OCI-LY7 (cell line): Measurements from ENCODE around the gene KIRREL3. TPM values are rescaled to one million over a fixed set of nuclear protein-coding genes. Genes with fewer than 3 reads are reported as not detected.

Source experiments
- BruUV-seq: library from RNA; stranded (reverse); fragments of 400-500 nt; replicated peaks from 2 replicates; lab custom pipeline; 2021; lab: Mats Ljungman, UMichigan
- CTCF ChIA-PET: fragments of 300-600 bp; sonication (Branson Sonifier 250); formaldehyde crosslinking; loops from one replicate; lab custom pipeline; 2022; ENCODE audit warnings: antibody characterized with exemption; ENCODE audit not compliant: unreplicated experiment; lab: Charles Lee
- POLR2A ChIA-PET: fragments of 300-600 bp; sonication (Branson Sonifier 250); formaldehyde crosslinking; loops from one replicate; lab custom pipeline; 2022; ENCODE audit warnings: antibody characterized with exemption; lab: Charles Lee
- DNase-seq: peaks from one replicate; pipeline ENCODE4 v3.0.0-alpha.2; 2015; ENCODE audit warnings: low spot score
- H2AFZ ChIP-seq: fragments of 200-600 bp; sonication (generic), shearing (Covaris generic); 2 replicates; pipeline ENCODE4 v1.6.1; 2014; ENCODE audit warnings: mild to moderate bottlenecking, antibody characterized with exemption, low read length, moderate library complexity
- H3K27ac ChIP-seq: fragments of 200-600 bp; sonication (generic); 2 replicates; pipeline ENCODE4 v1.5.1; 2014; ENCODE audit warnings: mixed run types, low read depth, mild to moderate bottlenecking, moderate library complexity, low read length, inconsistent platforms; ENCODE audit not compliant: poor library complexity, severe bottlenecking
- H3K36me3 ChIP-seq: fragments of 200-600 bp; sonication (generic); 2 replicates; pipeline ENCODE4 v1.6.1; 2014; ENCODE audit warnings: mild to moderate bottlenecking, antibody characterized with exemption, low read length, moderate library complexity, mixed read lengths; ENCODE audit not compliant: insufficient read depth
- H3K4me1 ChIP-seq: fragments of 200-600 bp; sonication (generic); 2 replicates; pipeline ENCODE4 v1.5.1; 2014; ENCODE audit warnings: mild to moderate bottlenecking, low read length; ENCODE audit not compliant: insufficient read depth, poor library complexity, severe bottlenecking
- H3K4me2 ChIP-seq: fragments of 200-600 bp; sonication (generic); 2 replicates; pipeline ENCODE4 v1.6.1; 2014; ENCODE audit warnings: mild to moderate bottlenecking, low read length
- H3K4me3 ChIP-seq: fragments of 200-600 bp; sonication (generic); 2 replicates; pipeline ENCODE4 v1.5.1; 2014; ENCODE audit warnings: mild to moderate bottlenecking, low read depth, low read length; ENCODE audit not compliant: poor library complexity, severe bottlenecking
- H3K79me2 ChIP-seq: fragments of 200-600 bp; sonication (generic); 2 replicates; pipeline ENCODE4 v1.6.1; 2016; ENCODE audit warnings: low read depth, mild to moderate bottlenecking, low read length, moderate library complexity, mixed read lengths; ENCODE audit not compliant: insufficient read depth
- H3K9me2 ChIP-seq: fragments of 200-600 bp; sonication (generic); 2 replicates; pipeline ENCODE4 v1.6.1; 2016; ENCODE audit warnings: mild to moderate bottlenecking, low read length, mixed read lengths; ENCODE audit not compliant: insufficient read depth
- H3K9me3 ChIP-seq: fragments of 200-600 bp; sonication (generic); 2 replicates; pipeline ENCODE4 v1.6.1; 2014; ENCODE audit warnings: mild to moderate bottlenecking, mixed run types, low read length, mixed read lengths
- H4K20me1 ChIP-seq: fragments of 200-600 bp; sonication (generic); 2 replicates; pipeline ENCODE4 v1.6.1; 2014; ENCODE audit warnings: mild to moderate bottlenecking, antibody characterized with exemption, low read length, moderate library complexity, mixed read lengths; ENCODE audit not compliant: insufficient read depth
- CTCF ChIP-seq: fragments of 200-600 bp; sonication (generic); conservative IDR thresholded peaks from 2 replicates; pipeline ENCODE4 v1.5.1; 2014; ENCODE audit warnings: mild to moderate bottlenecking, antibody characterized with exemption, low read length, moderate library complexity, mixed read lengths
- EZH2phosphoT487 ChIP-seq: fragments of 200-600 bp; sonication (generic); IDR thresholded peaks from 2 replicates; pipeline ENCODE4 v1.6.1; 2018; ENCODE audit warnings: low read depth, borderline replicate concordance, mild to moderate bottlenecking, mixed run types, antibody characterized with exemption, low read length, moderate library complexity, mixed read lengths
- intact Hi-C: fragments of 100-400 bp; cut with micrococcal nuclease; formaldehyde crosslinking; loops from one replicate; pipeline ENCODE4 v1.10.0; 2022; ENCODE audit not compliant: unreplicated experiment
- total RNA-seq, 2 experiments: library from RNA; depleted of rRNA in 1 of 2; stranded (reverse); fragments of >200 nt in 1 of 2; shearing (Covaris generic) in 1 of 2; gene quantifications; 2 replicates each; pipeline ENCODE4 v1.2.3, GENCODE V29; 2014 to 2022

Gene KIRREL3
- total RNA-seq, 2 experiments from 2014 or later: not detected

GRCh38 chr11:126834149-126834548 lies 166.4 kb downstream of the KIRREL3 start:
- Histone ChIP-seq H3K9me3 (no peaks in the 10 kb centered on the region), H3K27ac (no peak overlapping the region), H3K36me3 (no peaks in the 10 kb centered on the region), H3K9me2 (no peaks in the 10 kb centered on the region), H3K79me2 (no peaks in the 10 kb centered on the region), H3K4me2 (no peak overlapping the region), H4K20me1 (no peaks in the 10 kb centered on the region), H2AFZ (no peak overlapping the region), H3K4me3 (no peak overlapping the region), H3K4me1 (no peaks in the 10 kb centered on the region)
- intact Hi-C loops: no loop called here
- DNase-seq: no peak
- no peak for TF ChIP-seq CTCF
- TF ChIP-seq EZH2phosphoT487: no peak
- BruUV-seq: no TSS peak
- POLR2A ChIA-PET: no interaction called here
- CTCF ChIA-PET: no interaction called here

GRCh38 chr11:126833065-126833464 lies 167.5 kb downstream of the KIRREL3 start:
- no peaks in the 10 kb centered on the region for H3K4me1 ChIP-seq
- H3K4me3 ChIP-seq: no peak overlapping the region
- no peaks in the 10 kb centered on the region for H4K20me1 ChIP-seq
- no peaks in the 10 kb centered on the region for H3K9me3 ChIP-seq
- H3K36me3 ChIP-seq: no peaks in the 10 kb centered on the region
- H3K79me2 ChIP-seq: no peaks in the 10 kb centered on the region
- ChIA-PET CTCF (no interaction called here), POLR2A (no interaction called here)
- no TSS peak for BruUV-seq
- TF ChIP-seq EZH2phosphoT487: no peak
- H3K4me2 ChIP-seq: no peak overlapping the region
- H3K27ac ChIP-seq: no peak overlapping the region
- H3K9me2 ChIP-seq: no peaks in the 10 kb centered on the region
- H2AFZ ChIP-seq: no peak overlapping the region
- DNase-seq: no peak
- intact Hi-C loops: no loop called here

GRCh38 chr11:126832387-126832786 lies 168.2 kb downstream of the KIRREL3 start:
- Histone ChIP-seq H3K4me3 (no peak overlapping the region), H3K79me2 (no peaks in the 10 kb centered on the region), H3K27ac (no peak overlapping the region), H3K4me1 (no peaks in the 10 kb centered on the region), H4K20me1 (no peaks in the 10 kb centered on the region), H3K9me2 (no peaks in the 10 kb centered on the region), H2AFZ (no peak overlapping the region), H3K4me2 (no peak overlapping the region), H3K36me3 (no peaks in the 10 kb centered on the region), H3K9me3 (no peaks in the 10 kb centered on the region)
- DNase-seq: no peak
- ChIA-PET POLR2A (no interaction called here), CTCF (no interaction called here)
- TF ChIP-seq CTCF (no peak), EZH2phosphoT487 (no peak)
- intact Hi-C loops: no loop called here
- BruUV-seq: no TSS peak
